ENCODE results near the gene RAB3IP.

GRCh38 chr12:69836015-69836414, 97.4 kb downstream of the RAB3IP start:
- TF ChIP-seq CTCF (IDR thresholded peaks at IDR 0.05 in 4 of 5, conservative IDR thresholded peaks at IDR 0.05 in 1 of 5) (no peak), POLR2A (IDR thresholded peaks at IDR 0.05) (no peak)

All from gastrocnemius medialis (tissue), 4 donors.